ENCODE data around the gene CITED2.

GRCh38 chr6:139368661-139369060, 5.8 kb downstream of the CITED2 start:
- TF ChIP-seq YY2 (tag by site-specific recombination; IDR thresholded peaks at IDR 0.05) = no peak
- no peak for TF ChIP-seq KLF16 (tag by site-specific recombination; IDR thresholded peaks at IDR 0.05)
- no peak for TF ChIP-seq SALL2 (tag by site-specific recombination; IDR thresholded peaks at IDR 0.05; ENCODE audit: borderline replicate concordance)
- no peak for TF ChIP-seq CTCF (tag by site-specific recombination; IDR thresholded peaks at IDR 0.05)
- no peak for TF ChIP-seq ZNF701 (tag by site-specific recombination; IDR thresholded peaks at IDR 0.05)
- TF ChIP-seq ZNF398 (tag by site-specific recombination; IDR thresholded peaks at IDR 0.05) = no peak
- TF ChIP-seq ZNF654 (tag by site-specific recombination; IDR thresholded peaks at IDR 0.05; ENCODE audit: low read depth) = no peak
- no peak for TF ChIP-seq ZNF239 (tag by site-specific recombination; IDR thresholded peaks at IDR 0.05)
- no peak for TF ChIP-seq ZSCAN30 (tag by site-specific recombination; IDR thresholded peaks at IDR 0.05)
- no peak for TF ChIP-seq PBX3 (CRISPR knock-in tag; IDR thresholded peaks at IDR 0.05)
- TF ChIP-seq SETDB1 (IDR thresholded peaks at IDR 0.05; ENCODE audit: insufficient read length, low read length) = no peak
- TF ChIP-seq ZBTB26 (tag by site-specific recombination; optimal IDR thresholded peaks at IDR 0.05) = no peak
- TF ChIP-seq TCF7L2 (IDR thresholded peaks at IDR 0.05; ENCODE audit: borderline replicate concordance, low read depth, low read length) = no peak
- no peak for TF ChIP-seq ZNF785 (tag by site-specific recombination; IDR thresholded peaks at IDR 0.05)
